RWPE1 (cell line): ENCODE measurements around the gene SHANK2.

Source experiments
- CTCF ChIA-PET: fragments of 350-600 bp; sonication (Branson Sonifier 250); formaldehyde crosslinking; extraction: SDS; loops from one replicate; lab custom pipeline; 2021; lab: Yijun Ruan, JAX
- POLR2A ChIA-PET: fragments of 400-600 bp; formaldehyde crosslinking; extraction: SDS; loops from one replicate; lab custom pipeline; 2020; ENCODE audit warnings: antibody characterized with exemption; ENCODE audit not compliant: low non-redundant PET; lab: Yijun Ruan, JAX
- DNase-seq: peaks from one replicate; pipeline ENCODE4 v3.0.0; 2012; ENCODE audit warnings: low spot score
- H3K27ac ChIP-seq: fragments of 450-650 bp; 2 replicates; pipeline ENCODE4 v1.5.1; 2017
- CTCF ChIP-seq: fragments of 450-650 bp; conservative IDR thresholded peaks from 2 replicates; pipeline ENCODE4 v1.5.1; 2017; ENCODE audit warnings: low read depth, mild to moderate bottlenecking

SHANK2 gene

GRCh38 chr11:71265559-71266092 lies 13.2 kb upstream of the SHANK2 start:
- ChIA-PET CTCF (interaction anchor here (0.8 kb wide), 1 partner anchor 14 kb away, joined by 6 read pairs; the partner anchor contains the start of gene SHANK2), POLR2A (no interaction called here)
- TF ChIP-seq CTCF = no peak

GRCh38 chr11:71263386-71263785 lies 11.0 kb upstream of the SHANK2 start:
- TF ChIP-seq CTCF = no peak
- ChIA-PET CTCF (interaction anchor here (0.6 kb wide), 2 partner anchors 9 to 110 kb away, joined by 4 to 6 read pairs; no protein-coding TSS in a partner anchor), POLR2A (no interaction called here)
- no peak for DNase-seq
- H3K27ac ChIP-seq = no peak overlapping the region

More at GRCh38 chr11:71265559-71266092, 13.2 kb upstream of the SHANK2 start:
- no peak overlapping the region for H3K27ac ChIP-seq
- DNase-seq = no peak

GRCh38 chr11:71255800-71256479 lies 3.6 kb upstream of the SHANK2 start:
- no peak for TF ChIP-seq CTCF
- ChIA-PET CTCF (interaction anchor here (0.6 kb wide), 1 partner anchor 131 kb away, joined by 3 read pairs; no protein-coding TSS in a partner anchor), POLR2A (no interaction called here)
- DNase-seq = no peak
- H3K27ac ChIP-seq = no peak overlapping the region

- ChIA-PET CTCF (no interaction called here), POLR2A (no interaction called here)
Measured at GRCh38 chr11:71255323-71255722, 2.9 kb upstream of the SHANK2 start.

GRCh38 chr11:71253794-71254193 lies 1.4 kb upstream of the SHANK2 start:
- no peak for DNase-seq
- TF ChIP-seq CTCF = no peak
- CTCF ChIA-PET = interaction anchor here (0.7 kb wide), 2 partner anchors 133 to 167 kb away, joined by 3 read pairs; no protein-coding TSS in a partner anchor
- POLR2A ChIA-PET = no interaction called here
- no peak overlapping the region for H3K27ac ChIP-seq

More at GRCh38 chr11:71255323-71255722, 2.9 kb upstream of the SHANK2 start:
- H3K27ac ChIP-seq = no peak overlapping the region
- TF ChIP-seq CTCF = no peak
- DNase-seq = no peak

- POLR2A ChIA-PET = no interaction called here
- DNase-seq = peak; percentile 47
- peak overlapping the region; percentile 76 for H3K27ac ChIP-seq
- CTCF ChIA-PET = interaction anchor here (0.5 to 1.0 kb wide), 5 partner anchors 18 to 166 kb away, joined by 3 to 4 read pairs (median 3); no protein-coding TSS in a partner anchor
- TF ChIP-seq CTCF = no peak
Measured at GRCh38 chr11:71252770-71253730, 673 bp upstream of the SHANK2 start.
